Measurements from ENCODE around the gene NANOS3. TPM values are rescaled to one million over a fixed set of nuclear protein-coding genes. Genes with fewer than 3 reads are reported as not detected.

NANOS3 gene
- not detected in 2 replicates for total RNA-seq

GRCh38 chr19:13876834-13877233 is at the start of gene NANOS3:
Gene NANOS3 (plus strand): TSS chr19:13877134. CDS start chr19:13877249, 115 bp downstream.

GRCh38 chr19:13905634-13906520 is 28.9 kb downstream of the NANOS3 start, which contains the start of the genes BRME1 and CC2D1A:
Gene BRME1 (minus strand): TSS chr19:13906117. CDS start chr19:13904892, 1,225 bp downstream.
Gene CC2D1A (plus strand): TSS chr19:13906201. CDS start chr19:13906442, 241 bp downstream.

Other genes with a start within 250 kb of the NANOS3 start
- 25.6 and 27.8 TPM in 2 replicates for gene MRI1, start 112.6 kb upstream of the NANOS3 start, total RNA-seq
- gene C19orf53, start 102.7 kb upstream of the NANOS3 start, total RNA-seq, result 143 and 167 TPM in 2 replicates
- gene ZSWIM4, start 81.7 kb upstream of the NANOS3 start, total RNA-seq, result 3.2 and 8.3 TPM in 2 replicates
- gene BRME1, start 29.0 kb downstream of the NANOS3 start, total RNA-seq, result 0.18 and 0.49 TPM in 2 replicates
- gene CC2D1A, start 29.1 kb downstream of the NANOS3 start, total RNA-seq, result 16.6 and 16.8 TPM in 2 replicates
- gene PODNL1, start 61.3 kb downstream of the NANOS3 start, total RNA-seq, result 0.36 TPM in 1 of 2 replicates, not detected in the other
- 16.2 and 20.9 TPM in 2 replicates for gene DCAF15, start 75.4 kb downstream of the NANOS3 start, total RNA-seq
- gene RFX1, start 129.2 kb downstream of the NANOS3 start, total RNA-seq, result 2.0 and 4.9 TPM in 2 replicates
- not detected in 2 replicates for gene RLN3, start 151.0 kb downstream of the NANOS3 start, total RNA-seq
- gene IL27RA, start 154.6 kb downstream of the NANOS3 start, total RNA-seq, result 1.1 TPM in 2 replicates
- 0.54 TPM in 1 of 2 replicates, not detected in the other for gene PALM3, start 184.9 kb downstream of the NANOS3 start, total RNA-seq
- gene MISP3, start 195.7 kb downstream of the NANOS3 start, total RNA-seq, result 0.65 TPM in 1 of 2 replicates, not detected in the other
- not detected in 2 replicates for gene C19orf67, start 208.6 kb downstream of the NANOS3 start, total RNA-seq
- 33.2 and 49.4 TPM in 2 replicates for gene SAMD1, start 213.6 kb downstream of the NANOS3 start, total RNA-seq
- 59.8 and 75.0 TPM in 2 replicates for gene PRKACA, start 240.6 kb downstream of the NANOS3 start, total RNA-seq

All from cardiac atrium fibroblast (primary cell).